ENCODE measurements around the gene PYM1.

- TF ChIP-seq EZH2 (IDR thresholded peaks at IDR 0.05; ENCODE audit: insufficient read depth, poor library complexity, severe bottlenecking), result no peak
- no peak for TF ChIP-seq EZH2phosphoT487 (IDR thresholded peaks at IDR 0.05; ENCODE audit: insufficient read depth, low read depth)
These were observed 14.4 kb upstream of the PYM1 start for GRCh38 chr12:55942055-55942454.

Data from GM23248 (cell line).